Stomach (tissue), 4 donors: Measurements from ENCODE around the gene GLT6D1.

Experiments
- CTCF ChIP-seq, 7 experiments: fragments of 450-650 bp in 4 of 7; fragments of 200-600 bp in 3 of 7; sonication (generic) in 3 of 7; IDR thresholded peaks; one replicate each; pipeline ENCODE4 v1.5.1; 2016 to 2019; ENCODE audit warnings: antibody characterized with exemption in 7 of 7, control low read depth in 2 of 7, mild to moderate bottlenecking in 1 of 7
- EP300 ChIP-seq: sonication (generic); formaldehyde crosslinking; IDR thresholded peaks from one replicate; pipeline ENCODE4 v1.6.1; 2017; ENCODE audit warnings: antibody characterized with exemption
- POLR2A ChIP-seq, 4 donors: fragments of 450-650 bp; IDR thresholded peaks; one replicate each; pipeline ENCODE4 v1.6.1; 2016; ENCODE audit warnings: antibody characterized with exemption in 4 of 4, control low read depth in 2 of 4, mild to moderate bottlenecking in 1 of 4, moderate library complexity in 1 of 4
- POLR2AphosphoS5 ChIP-seq, 3 donors: sonication (generic); formaldehyde crosslinking; IDR thresholded peaks; one replicate each; pipeline ENCODE4 v1.6.1; 2016; ENCODE audit warnings: antibody characterized with exemption in 3 of 3

GRCh38 chr9:135669616-135670285 is 30.4 kb upstream of the GLT6D1 start:
- no peak for TF ChIP-seq CTCF (IDR thresholded peaks at IDR 0.05)
- TF ChIP-seq POLR2AphosphoS5 (IDR thresholded peaks at IDR 0.05) = no peak
- no peak for TF ChIP-seq POLR2A (IDR thresholded peaks at IDR 0.05)
- TF ChIP-seq EP300 = no peak
